HepG2 (cell line): ENCODE results near the gene PDZD7. TPM values are rescaled to one million over a fixed set of nuclear protein-coding genes. Genes with fewer than 3 reads are reported as not detected.

Source experiments
- ATAC-seq: fragments of 200-7000 bp; cut with Tn5 transposase; 3 replicates; pipeline ENCODE4 v1.9.1; 2020; ENCODE audit warnings: mild to moderate bottlenecking, moderate library complexity
- BruUV-seq: library from RNA; stranded (reverse); fragments of 400-500 nt; replicated peaks from 2 replicates; lab custom pipeline; 2021; lab: Mats Ljungman, UMichigan
- CTCF ChIA-PET: fragments of 300-600 bp; formaldehyde crosslinking; extraction: SDS; loops from one replicate; lab custom pipeline; 2021; ENCODE audit warnings: low total read pairs, inconsistent platforms, low intra/inter-chr PET ratio; lab: Yijun Ruan, JAX
- POLR2A ChIA-PET: fragments of 350-600 bp; sonication (Branson Sonifier 250); formaldehyde crosslinking; loops from one replicate; lab custom pipeline; 2020; ENCODE audit warnings: antibody characterized with exemption, inconsistent platforms; lab: Yijun Ruan, JAX
- DNase-seq: peaks from one replicate; pipeline ENCODE4 v3.0.0-alpha.2; 2015; ENCODE audit warnings: low spot score
- FAIRE-seq: peaks from 3 replicates; lab custom pipeline; 2011; peaks lifted over from hg19 to GRCh38; lab: Jason Lieb, UNC
- H2AFZ ChIP-seq: one replicate; pipeline ENCODE4 v1.6.1; 2011; ENCODE audit warnings: low read length, inconsistent platforms
- H3K27ac ChIP-seq: fragments of 300-600 bp; 3 replicates; pipeline ENCODE4 v1.8.0; 2011; ENCODE audit warnings: mixed run types, mild to moderate bottlenecking, mixed read lengths, low read length, inconsistent platforms; ENCODE audit not compliant: insufficient read depth; ENCODE audit errors: extremely low read length
- H3K27me3 ChIP-seq, 2 experiments: fragments of 200-600 bp in 1 of 2; 2 replicates in 1 of 2; 3 replicates in 1 of 2; pipeline versions ENCODE4 v1.6.0 to v1.8.0; 2011; ENCODE audit warnings: low read length in 2 of 2, mild to moderate bottlenecking in 2 of 2, moderate library complexity in 2 of 2, inconsistent platforms in 1 of 2; ENCODE audit not compliant: insufficient read depth in 2 of 2, control insufficient read depth in 1 of 2
- H3K36me3 ChIP-seq, 2 experiments: fragments of 200-600 bp in 1 of 2; replicated peaks in 1 of 2; 2 replicates in 1 of 2; 3 replicates in 1 of 2; pipeline versions ENCODE4 v1.5.1 to v1.8.0; 2011; ENCODE audit warnings: low read length in 2 of 2, inconsistent platforms in 1 of 2; ENCODE audit not compliant: insufficient read depth in 2 of 2, control insufficient read depth in 1 of 2
- H3K4me1 ChIP-seq: 2 replicates; pipeline ENCODE4 v1.5.1; 2012; ENCODE audit warnings: low read length, inconsistent platforms; ENCODE audit not compliant: insufficient read depth
- H3K4me2 ChIP-seq: 2 replicates; pipeline ENCODE4 v1.6.0; 2011; ENCODE audit warnings: low read depth, low read length, inconsistent platforms
- H3K4me3 ChIP-seq, 3 experiments: fragments of 200-600 bp in 1 of 3; sonication (generic), shearing (Covaris generic) in 1 of 3; replicated peaks in 1 of 3; 2 replicates each; pipeline ENCODE4 v1.5.1; 2011 to 2016; ENCODE audit warnings: low read length in 3 of 3, inconsistent platforms in 2 of 3, low read depth in 2 of 3, mild to moderate bottlenecking in 2 of 3, control low read depth in 1 of 3, mixed read lengths in 1 of 3; ENCODE audit not compliant: insufficient read depth in 1 of 3
- H3K79me2 ChIP-seq: one replicate; pipeline ENCODE4 v1.6.1; 2011; ENCODE audit warnings: low read length, inconsistent platforms; ENCODE audit not compliant: insufficient read depth
- H3K9ac ChIP-seq: 2 replicates; pipeline ENCODE4 v1.6.0; 2011; ENCODE audit warnings: mild to moderate bottlenecking, low read depth, low read length, inconsistent platforms; ENCODE audit not compliant: insufficient read depth
- H3K9me3 ChIP-seq: 2 replicates; pipeline ENCODE4 v1.5.1; 2012; ENCODE audit warnings: mild to moderate bottlenecking, low read length
- H4K20me1 ChIP-seq: 2 replicates; pipeline ENCODE4 v1.6.0; 2011; ENCODE audit warnings: inconsistent platforms, mild to moderate bottlenecking, low read length, moderate library complexity; ENCODE audit not compliant: insufficient read depth
- DNMT1 ChIP-seq: sonication (generic); formaldehyde crosslinking; IDR thresholded peaks from 2 replicates; pipeline ENCODE4 v1.5.1; 2020; ENCODE audit warnings: mild to moderate bottlenecking, missing genetic modification reagents
- LBX2 ChIP-seq: sonication (generic); formaldehyde crosslinking; IDR thresholded peaks from 2 replicates; pipeline ENCODE4 v1.5.0; 2020; ENCODE audit warnings: missing genetic modification reagents, mild to moderate bottlenecking, borderline replicate concordance
- MED8 ChIP-seq: sonication (generic); formaldehyde crosslinking; IDR thresholded peaks from 2 replicates; pipeline ENCODE4 v1.8.1; 2023; ENCODE audit warnings: mild to moderate bottlenecking, missing genetic modification reagents; ENCODE audit not compliant: insufficient replicate concordance
- NFYB ChIP-seq: sonication (generic); formaldehyde crosslinking; IDR thresholded peaks from 2 replicates; pipeline ENCODE4 v1.4.0; 2020; ENCODE audit warnings: missing genetic modification reagents
- SAFB2 ChIP-seq: sonication (generic); formaldehyde crosslinking; IDR thresholded peaks from 2 replicates; pipeline ENCODE4 v1.5.1; 2020; ENCODE audit warnings: missing genetic modification reagents, low read depth, mild to moderate bottlenecking, borderline replicate concordance
- SIX1 ChIP-seq: sonication (generic); formaldehyde crosslinking; IDR thresholded peaks from 2 replicates; pipeline ENCODE4 v1.4.0; 2020; ENCODE audit warnings: missing genetic modification reagents, borderline replicate concordance
- ZFP36L2 ChIP-seq: sonication (generic); formaldehyde crosslinking; IDR thresholded peaks from 2 replicates; pipeline ENCODE4 v1.4.0; 2020; ENCODE audit warnings: missing genetic modification reagents
- ZFP62 ChIP-seq: sonication (generic); formaldehyde crosslinking; IDR thresholded peaks from 2 replicates; pipeline ENCODE4 v1.4.0; 2020; ENCODE audit warnings: missing genetic modification reagents
- ZFX ChIP-seq: sonication (generic); formaldehyde crosslinking; IDR thresholded peaks from 2 replicates; pipeline ENCODE4 v1.4.0; 2020; ENCODE audit warnings: mild to moderate bottlenecking, low read depth, missing genetic modification reagents, moderate library complexity
- ZMAT5 ChIP-seq: sonication (generic); formaldehyde crosslinking; IDR thresholded peaks from 2 replicates; pipeline ENCODE4 v1.5.0; 2020; ENCODE audit warnings: mild to moderate bottlenecking, low read depth, missing genetic modification reagents, borderline replicate concordance
- ZNF12 ChIP-seq: sonication (generic); formaldehyde crosslinking; IDR thresholded peaks from 2 replicates; pipeline ENCODE4 v1.5.0; 2020; ENCODE audit warnings: missing genetic modification reagents
- ZNF343 ChIP-seq: sonication (generic); formaldehyde crosslinking; IDR thresholded peaks from 2 replicates; pipeline ENCODE4 v1.4.0; 2020; ENCODE audit warnings: mild to moderate bottlenecking, missing genetic modification reagents
- ZNF547 ChIP-seq: sonication (generic); formaldehyde crosslinking; IDR thresholded peaks from 2 replicates; pipeline ENCODE4 v1.5.1; 2020; ENCODE audit warnings: mild to moderate bottlenecking, missing genetic modification reagents
- ZNF639 ChIP-seq: conservative IDR thresholded peaks from 2 replicates; pipeline ENCODE4 v1.6.1; 2018; ENCODE audit warnings: missing genetic modification reagents
- ZNF772 ChIP-seq: sonication (generic); formaldehyde crosslinking; IDR thresholded peaks from 2 replicates; pipeline ENCODE4 v1.5.0; 2020; ENCODE audit warnings: mild to moderate bottlenecking, missing genetic modification reagents
- ZNF839 ChIP-seq: sonication (generic); formaldehyde crosslinking; IDR thresholded peaks from 2 replicates; pipeline ENCODE4 v1.4.0; 2020; ENCODE audit warnings: missing genetic modification reagents, mild to moderate bottlenecking, borderline replicate concordance
- WGBS: methylation state at CpG from one replicate; pipeline ENCODE4 v1.1.6; 2017; ENCODE audit warnings: low lambda C conversion rate; 5-methylcytosine and 5-hydroxymethylcytosine counted together
- in situ Hi-C: cut with HindIII; loops from 2 replicates; pipeline ENCODE4 v1.10.0; 2017; ENCODE audit warnings: low pct_unique_long_range_greater_than_20kb; ENCODE audit not compliant: extremely low pct_ligation_motif_present
- intact Hi-C: fragments of 100-400 bp; cut with micrococcal nuclease; formaldehyde crosslinking; loops from one replicate; pipeline ENCODE4 v1.10.0; 2022; ENCODE audit not compliant: unreplicated experiment
- polyA plus RNA-seq, 8 experiments: library from polyadenylated mRNA; depleted of rRNA in 3 of 8; stranded (reverse) in 7 of 8; unstranded in 1 of 8; fragments of >200 nt; fragmentation: Illumina TruSeq in 4 of 8; extraction: Trizol in 4 of 8; gene quantifications; 2 replicates each; pipeline versions ENCODE4 v1.2.1 to v1.2.3, GENCODE V29; 2011 to 2016; ENCODE audit warnings: low read depth in 4 of 8, missing spikeins in 1 of 8, mixed read lengths in 1 of 8; ENCODE audit not compliant: insufficient read depth in 1 of 8
- total RNA-seq, 5 experiments: library from RNA; depleted of rRNA; stranded (reverse); fragments of >200 nt; fragmentation: Illumina TruSeq; extraction: Trizol; gene quantifications; 2 replicates each; pipeline ENCODE4 v1.2.3, GENCODE V29; 2016; ENCODE audit warnings: low read depth in 1 of 5

Gene PDZD7
- total and polyA plus RNA-seq, 2 of the 13 experiments (the other 11 are each of a cell fraction or from before 2014, with no cell fraction given): 0.58 to 0.73 TPM

- H3K27me3 ChIP-seq: no peaks in the 10 kb centered on the region; a peak in 1 of 5 replicates
- H2AFZ ChIP-seq: no peak overlapping the region
- no peak overlapping the region for H3K4me2 ChIP-seq
- no peaks in the 10 kb centered on the region for H4K20me1 ChIP-seq
- no peaks in the 10 kb centered on the region for H3K79me2 ChIP-seq
- BruUV-seq: no TSS peak
- CTCF ChIA-PET: no interaction called here
- no peak overlapping the region for H3K27ac ChIP-seq
- WGBS: 52% methylated on average over 6 of the region's 7 CpGs
- in situ Hi-C loops (no loop called here), intact Hi-C loops (no loop called here)
- ATAC-seq (no peak), FAIRE-seq (no peak), DNase-seq (no peak)
- no peak overlapping the region for H3K9ac ChIP-seq
- no peaks in the 10 kb centered on the region for H3K9me3 ChIP-seq
- no peak overlapping the region for H3K4me3 ChIP-seq
- TF ChIP-seq ZFP62 (CRISPR knock-in tag): no peak
- TF ChIP-seq SAFB2: no peak
- TF ChIP-seq MED8 (CRISPR knock-in tag): no peak
- no peak for TF ChIP-seq ZNF839 (CRISPR knock-in tag)
- no peak for TF ChIP-seq ZMAT5
- no peak for TF ChIP-seq ZNF12 (CRISPR knock-in tag)
- no peak for TF ChIP-seq ZNF547
- no peak for TF ChIP-seq DNMT1 (CRISPR knock-in tag)
- TF ChIP-seq ZNF343 (CRISPR knock-in tag): no peak
- TF ChIP-seq SIX1 (CRISPR knock-in tag): no peak
- no peak for TF ChIP-seq ZFP36L2 (CRISPR knock-in tag)
- TF ChIP-seq ZNF639: no peak
- TF ChIP-seq NFYB (CRISPR knock-in tag): no peak
- no peak for TF ChIP-seq LBX2
- TF ChIP-seq ZNF772 (CRISPR knock-in tag): no peak
- no peak for TF ChIP-seq ZFX (CRISPR knock-in tag)
- H3K4me1 ChIP-seq: peaks cover 45% of the 10 kb centered on the region
- POLR2A ChIA-PET: interaction anchor here (0.8 to 4.6 kb wide), 7 partner anchors 10 to 59 kb away, joined by 3 to 51 read pairs (median 4); partner anchors contain the start of gene MRPL43
- no peaks in the 10 kb centered on the region for H3K36me3 ChIP-seq
These were observed 2.2 kb downstream of the PDZD7 start for GRCh38 chr10:101028446-101029337.
